Measurements from ENCODE around the gene PPP1R7.

Gene PPP1R7

GRCh38 chr2:241226723-241227572 is 76.7 kb downstream of the PPP1R7 start:
- peak in 13 of 56 donors; percentile 9 to 63 (median 29) for DNase-seq

- DNase-seq: no peak
These were observed 77.3 kb downstream of the PPP1R7 start for GRCh38 chr2:241227594-241227993.

GRCh38 chr2:241228081-241228859 is 78.0 kb downstream of the PPP1R7 start:
- no peak for DNase-seq

- no peak for DNase-seq
These were observed 78.7 kb downstream of the PPP1R7 start for GRCh38 chr2:241228860-241229516.

- no peak for DNase-seq
These were observed 79.5 kb downstream of the PPP1R7 start for GRCh38 chr2:241229563-241230401.

- DNase-seq: no peak
These were observed 80.2 kb downstream of the PPP1R7 start for GRCh38 chr2:241230435-241230834.

GRCh38 chr2:241232736-241233575 is 82.7 kb downstream of the PPP1R7 start:
- no peak for DNase-seq
